ENCODE results near the gene PCIF1. TPM values are rescaled to one million over a fixed set of nuclear protein-coding genes. Genes with fewer than 3 reads are reported as not detected.

PCIF1 gene
- total and polyA plus RNA-seq, 2 donors (not counting 3 experiments of a cell fraction or from before 2014, with no cell fraction given): 26.4 to 27.2 TPM

- Histone ChIP-seq H3K36me3 (ENCODE audit: control insufficient read depth in 2 of 2, extremely low read depth in 1 of 2, insufficient read depth in 2 of 2, low read length in 2 of 2) (peaks cover 4 to 17% of the 10 kb centered on the region in 2 experiments), H4K20me1 (replicated peaks; ENCODE audit: control insufficient read depth, extremely low read depth, insufficient read depth, low read length) (no peaks in the 10 kb centered on the region), H3K9me3 (replicated peaks; ENCODE audit: control insufficient read depth, insufficient read depth, low read length) (no peaks in the 10 kb centered on the region), H3K4me1 (ENCODE audit: control insufficient read depth, extremely low read depth, insufficient read depth, low read length) (peaks cover 25% of the 10 kb centered on the region), H3K9me1 (replicated peaks; ENCODE audit: control insufficient read depth, extremely low read depth, insufficient read depth, low read length) (no peaks in the 10 kb centered on the region), H3K79me2 (ENCODE audit: control insufficient read depth, insufficient read depth, low read length) (peaks cover 12% of the 10 kb centered on the region), H3K9ac (replicated peaks; ENCODE audit: extremely low read depth, insufficient read depth, low read length) (no peak within 1 kb of the TSS), H3K4me2 (ENCODE audit: insufficient read depth, low read length) (no peak within 1 kb of the TSS), H2AFZ (ENCODE audit: low read depth, low read length) (no peak within 1 kb of the TSS), H3K27ac (ENCODE audit: insufficient read depth, low read depth, low read length) (no peak within 1 kb of the TSS), H3K4me3 (replicated peaks in 1 of 3; ENCODE audit: insufficient read depth in 1 of 3, low read depth in 1 of 3, low read length in 3 of 3) (no peak within 1 kb of the TSS), H3K27me3 (ENCODE audit: control insufficient read depth in 2 of 2, insufficient read depth in 2 of 2, low read length in 2 of 2) (no peaks in the 10 kb centered on the region)
- ChIA-PET POLR2A (no interaction called here), CTCF (interaction anchor here (1.5 kb wide), 1 partner anchor 63 kb away, joined by 4 read pairs; no protein-coding TSS in a partner anchor)
- intact Hi-C loops (cut with micrococcal nuclease): no loop called here
- DNase-seq (ENCODE audit: low read depth, low spot score) (no peak), FAIRE-seq (no peak)
- BruUV-seq (replicated peaks): no TSS peak
- dilution Hi-C loops (cut with MboI; ENCODE audit: extremely low pct_ligation_motif_present, low sequenced_read_pairs): no loop called here
- no peak for TF ChIP-seq MYC (IDR thresholded peaks at IDR 0.05; ENCODE audit: low read depth, low read length)
- no peak for TF ChIP-seq POLR2A (IDR thresholded peaks at IDR 0.05; ENCODE audit: low read depth, low read length)
- no peak for TF ChIP-seq GATA2 (IDR thresholded peaks at IDR 0.05; ENCODE audit: insufficient read depth, insufficient read length, low read depth, low read length)
- no peak for TF ChIP-seq JUN (IDR thresholded peaks at IDR 0.05; ENCODE audit: borderline replicate concordance, insufficient read depth, insufficient read length, low read depth)
- TF ChIP-seq MAX (IDR thresholded peaks at IDR 0.05; ENCODE audit: insufficient read depth, insufficient read length): no peak
- TF ChIP-seq CTCF (IDR thresholded peaks at IDR 0.05; ENCODE audit: extremely low read depth in 1 of 2, insufficient read depth in 1 of 2, low read depth in 1 of 2, low read length in 2 of 2): no peak
- no peak for TF ChIP-seq FOS (IDR thresholded peaks at IDR 0.05; ENCODE audit: borderline replicate concordance, insufficient read depth, low read length)
- TF ChIP-seq POLR2AphosphoS5 (IDR thresholded peaks at IDR 0.05; ENCODE audit: insufficient read depth, low read depth, low read length): no peak
- no peak for TF ChIP-seq EZH2 (IDR thresholded peaks at IDR 0.05; ENCODE audit: borderline replicate concordance, low read depth, low read length, severe bottlenecking)
Measured at GRCh38 chr20:45887346-45887715, 47.2 kb upstream of the PCIF1 start, which contains the start of gene SPATA25. TSS of gene SPATA25 (minus strand) at chr20:45887622. CDS start at chr20:45887590, 32 bp downstream.
